Mesenteric fat pad (tissue), 1 donor: Measurements from ENCODE around the gene RASEF. TPM values are rescaled to one million over a fixed set of nuclear protein-coding genes. Genes with fewer than 3 reads are reported as not detected.

Experiments used
- DNase-seq: peaks from one replicate; pipeline ENCODE4 v3.0.0-alpha.2; 2020; ENCODE audit warnings: low spot score
- total RNA-seq: library from RNA; stranded (reverse); fragmentation: NEBNext Ultra II Directional; extraction: Animal tissue kit (Norgen Biotek cat#: 25700); gene quantifications from one replicate; pipeline ENCODE4 v1.2.1, GENCODE V29; 2021
- donor health status: DM: yes; HTN: yes; CAD: no.

The RASEF gene
- total RNA-seq, 1 donor from 2014 or later: 0.06 TPM

DNA sequence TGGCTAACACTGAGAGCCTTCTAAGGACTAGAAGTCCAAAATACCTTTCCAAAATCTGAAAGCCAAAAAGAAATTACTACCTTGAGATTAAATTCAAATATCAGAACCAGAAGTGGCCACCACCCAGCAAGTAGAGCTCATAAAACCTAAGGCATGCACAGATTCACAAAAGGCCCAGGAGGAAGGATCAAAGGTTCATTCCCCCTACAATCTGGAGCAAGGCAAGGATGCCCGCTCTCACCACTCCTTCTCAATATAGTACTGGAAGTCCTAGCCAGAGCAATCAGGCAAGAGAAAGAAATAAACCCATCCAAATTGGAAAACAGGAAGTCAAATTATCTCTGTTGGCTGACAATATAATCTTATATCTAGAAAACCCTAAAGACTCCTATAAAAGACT is 6.0 kb downstream of the RASEF start:
- no peak for DNase-seq

- DNase-seq: no peak
Measured at GRCh38 chr9:83056174-83056573, 6.8 kb downstream of the RASEF start.

DNA sequence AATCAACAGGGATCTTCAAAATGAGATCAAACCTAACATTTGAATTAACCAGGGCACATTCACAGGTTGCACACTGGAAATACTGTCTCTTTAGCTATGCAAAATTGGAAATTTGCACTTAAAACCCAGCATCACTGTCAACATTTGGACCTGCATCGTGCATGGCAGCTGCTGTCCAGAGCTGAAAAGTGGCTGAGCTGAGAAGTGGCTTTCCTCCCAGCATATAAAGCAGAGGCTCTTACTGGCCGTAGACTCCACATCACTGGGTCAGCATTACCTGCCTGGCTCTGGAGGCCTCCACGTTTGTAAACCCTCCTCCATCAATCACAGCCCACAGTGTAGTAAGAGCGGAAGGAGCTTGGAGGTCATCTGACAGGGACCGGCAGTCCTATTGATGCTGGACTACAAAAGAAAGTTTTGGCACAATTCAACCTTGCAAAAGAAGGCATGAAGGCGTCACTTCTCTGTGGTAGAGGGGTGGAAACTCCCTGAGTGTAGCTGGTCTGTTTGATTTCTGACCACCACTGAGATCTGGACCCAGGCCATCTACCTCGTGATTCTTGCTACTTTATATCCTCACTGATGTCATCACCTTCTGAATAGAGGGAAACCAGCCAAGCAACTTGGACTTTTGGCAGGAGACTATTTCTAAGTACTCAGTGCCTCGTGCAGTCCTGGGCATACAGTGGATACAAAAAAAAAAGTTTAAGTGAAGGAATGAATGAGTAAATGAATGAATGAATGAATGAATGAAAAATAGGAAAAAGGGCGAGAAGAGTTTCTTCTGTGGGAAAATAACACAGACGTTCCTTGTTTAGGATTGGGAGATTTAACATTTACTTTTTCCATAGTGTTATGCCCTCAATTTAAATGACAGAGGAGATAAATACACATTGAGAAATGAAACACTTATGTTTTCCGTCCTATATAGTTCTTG is 14.8 kb downstream of the RASEF start:
- no peak for DNase-seq

- no peak for DNase-seq
Measured at GRCh38 chr9:83043597-83043996, 19.3 kb downstream of the RASEF start.

GRCh38 chr9:83041771-83042170 is 21.2 kb downstream of the RASEF start:
- DNase-seq: no peak

DNA sequence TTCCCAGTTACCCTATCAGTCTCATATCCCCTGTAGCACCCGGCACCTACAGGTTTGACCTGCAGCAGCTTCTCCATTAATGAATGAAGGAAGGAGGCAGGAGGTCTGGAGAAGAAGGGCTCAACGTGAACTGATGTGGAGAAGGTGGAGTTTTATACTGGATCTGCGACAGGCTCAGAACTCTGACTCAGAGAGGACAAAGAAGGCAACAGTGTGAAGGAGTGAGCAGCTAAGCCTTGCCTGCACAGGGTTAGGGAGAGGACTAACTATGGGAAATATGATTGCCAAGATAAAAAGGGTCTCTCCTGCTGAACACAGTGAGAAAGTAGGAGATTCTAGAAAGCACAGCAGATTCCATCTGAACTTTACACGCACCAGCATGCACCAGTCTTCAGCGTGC is 23.6 kb downstream of the RASEF start:
- no peak for DNase-seq

DNA sequence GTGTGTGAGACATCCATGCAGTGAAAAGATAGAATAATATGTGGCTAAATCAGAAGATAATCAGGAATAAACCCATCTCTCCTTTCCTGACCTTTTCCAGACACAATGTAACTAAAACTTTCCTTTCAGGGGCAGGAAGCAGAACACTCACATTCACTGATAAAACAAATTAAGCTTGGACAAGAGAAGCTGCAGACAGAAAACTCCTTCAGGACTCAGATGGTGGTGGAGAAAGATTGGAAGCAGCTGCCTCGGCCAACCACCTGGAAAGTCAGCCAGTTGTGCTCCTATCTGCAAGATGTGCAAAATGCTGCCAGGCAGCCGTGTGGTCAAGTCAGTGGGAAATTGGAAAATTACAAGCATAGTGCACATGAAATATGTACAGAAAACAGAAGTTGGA is 26.9 kb downstream of the RASEF start:
- no peak for DNase-seq

GRCh38 chr9:83035143-83035542 is 27.8 kb downstream of the RASEF start:
- no peak for DNase-seq

GRCh38 chr9:83034587-83034986 is 28.4 kb downstream of the RASEF start:
- DNase-seq: no peak

- DNase-seq: no peak
Measured at GRCh38 chr9:83034026-83034425, 28.9 kb downstream of the RASEF start.

GRCh38 chr9:83032065-83032625 is 30.8 kb downstream of the RASEF start:
- no peak for DNase-seq

DNA sequence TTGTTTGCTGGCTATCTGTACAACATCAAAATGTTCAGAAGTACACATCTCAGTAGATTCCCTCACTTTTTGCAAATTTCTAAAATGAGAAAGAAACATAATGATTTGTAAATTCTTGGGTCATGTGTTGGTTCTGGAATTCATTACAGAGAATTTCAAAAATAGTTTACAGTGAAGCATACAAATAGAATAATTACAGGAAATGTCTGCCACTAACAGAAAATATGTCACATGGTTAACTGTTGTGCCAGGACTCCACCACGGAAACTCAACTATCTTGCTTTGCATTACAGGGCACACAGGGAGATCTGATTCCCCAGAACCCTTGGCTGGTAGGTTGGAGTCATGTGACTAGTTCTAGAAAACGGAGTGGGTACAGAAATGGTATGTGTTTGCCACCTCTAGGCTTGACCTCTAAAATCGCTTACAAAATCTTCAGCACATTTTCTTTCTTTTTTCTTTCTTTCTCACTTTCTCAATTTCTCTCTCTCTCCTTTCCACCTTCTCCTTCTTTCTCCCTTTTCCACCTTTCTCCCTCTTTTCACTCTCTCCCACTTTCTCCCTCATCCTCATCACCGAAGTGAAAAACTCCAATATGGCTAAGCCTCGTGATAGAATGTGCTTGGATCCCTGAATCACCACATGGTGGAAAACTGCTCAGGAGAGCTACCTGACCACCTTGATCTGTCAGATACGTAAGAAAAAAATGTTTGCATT is 32.4 kb downstream of the RASEF start:
- DNase-seq: no peak

DNA sequence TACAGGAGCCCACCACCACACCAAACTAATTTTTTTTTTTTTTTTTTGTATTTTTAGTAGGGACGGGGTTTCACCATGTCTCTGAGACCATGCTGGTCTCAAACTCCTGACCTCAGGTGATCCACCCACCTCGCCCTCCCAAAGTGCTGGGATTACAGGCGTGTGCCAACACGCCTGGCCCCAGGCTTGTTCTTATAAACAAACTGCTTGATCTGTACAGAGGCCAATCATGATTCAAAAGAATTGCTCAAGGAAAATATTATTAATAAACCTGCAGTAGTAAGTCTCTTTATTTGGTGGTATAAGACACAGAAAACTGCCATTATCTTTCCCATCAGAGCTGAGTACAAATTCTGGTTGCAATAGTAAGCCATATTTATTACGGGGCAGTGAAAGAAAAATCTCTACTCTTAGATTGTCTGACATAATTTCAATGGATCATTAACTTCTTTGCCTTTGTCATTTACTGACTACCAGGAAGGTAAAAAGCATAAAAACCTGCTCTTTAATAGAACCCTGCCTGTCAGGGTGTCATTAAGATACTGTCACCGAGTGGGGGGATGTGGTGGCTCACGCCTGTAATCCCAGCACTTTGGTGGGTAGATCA is 33.3 kb downstream of the RASEF start:
- DNase-seq: no peak

DNA sequence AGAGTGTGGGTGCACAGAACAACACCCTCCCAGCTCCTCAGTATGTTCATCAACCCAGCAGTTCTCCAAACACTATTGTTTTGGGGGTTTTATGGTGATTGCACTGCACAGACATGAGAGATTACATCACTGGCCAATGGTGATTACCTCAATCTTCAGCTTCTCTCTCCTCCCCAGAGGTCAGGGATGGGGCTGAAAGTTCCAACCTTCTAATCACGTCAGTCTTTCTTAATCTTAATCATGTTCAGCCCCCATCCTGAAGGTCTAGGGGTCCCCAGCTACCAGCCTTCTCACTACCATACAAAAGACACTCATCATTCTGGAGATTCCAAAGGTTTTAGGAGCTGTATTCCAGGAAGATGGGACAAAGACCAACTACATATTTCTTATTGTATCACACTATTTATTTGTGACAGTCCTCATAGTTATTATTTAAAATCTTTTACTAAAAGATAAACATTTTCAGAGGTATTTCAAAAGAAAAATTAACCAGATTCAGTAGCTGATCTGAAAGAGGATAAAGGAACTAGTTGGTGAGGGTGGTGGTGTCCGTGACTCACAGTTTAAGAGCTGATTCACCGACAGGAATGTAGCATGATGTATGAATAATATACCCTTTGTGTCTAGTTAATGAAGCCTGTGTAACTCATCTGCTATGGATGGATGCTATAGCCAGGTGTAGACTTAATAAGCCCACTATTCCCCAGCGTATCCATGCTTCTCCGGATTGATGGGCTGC is 35.6 kb downstream of the RASEF start:
- no peak for DNase-seq

DNA sequence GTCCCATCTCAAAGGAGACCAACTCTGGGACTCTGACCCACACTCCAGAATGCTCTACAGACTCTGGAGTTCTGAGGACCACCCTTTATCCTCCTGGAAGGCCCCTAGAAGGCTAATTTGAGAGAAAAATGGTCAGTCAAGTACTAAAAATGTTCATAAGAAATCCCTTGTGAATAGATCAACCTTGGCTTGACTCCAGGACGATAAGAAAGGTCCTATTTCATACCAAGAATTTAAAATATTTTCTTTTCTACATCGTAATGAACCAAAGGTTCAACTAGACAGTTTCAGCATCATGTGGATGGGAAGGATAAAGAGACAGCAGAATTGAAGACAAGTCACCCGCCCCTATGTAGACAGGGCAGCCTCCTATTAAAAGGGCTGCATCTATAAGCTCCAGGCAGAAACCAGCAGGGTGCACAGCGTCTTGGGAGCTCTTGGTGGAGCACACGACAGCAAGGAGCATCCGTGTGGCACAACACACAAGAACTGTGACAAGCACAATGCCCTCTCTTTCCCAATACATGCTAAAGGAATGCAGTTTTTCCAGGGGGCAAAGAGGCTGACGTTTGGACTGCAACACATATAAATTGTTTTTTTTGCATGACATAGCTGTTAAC is 38.3 kb downstream of the RASEF start:
- no peak for DNase-seq

DNA sequence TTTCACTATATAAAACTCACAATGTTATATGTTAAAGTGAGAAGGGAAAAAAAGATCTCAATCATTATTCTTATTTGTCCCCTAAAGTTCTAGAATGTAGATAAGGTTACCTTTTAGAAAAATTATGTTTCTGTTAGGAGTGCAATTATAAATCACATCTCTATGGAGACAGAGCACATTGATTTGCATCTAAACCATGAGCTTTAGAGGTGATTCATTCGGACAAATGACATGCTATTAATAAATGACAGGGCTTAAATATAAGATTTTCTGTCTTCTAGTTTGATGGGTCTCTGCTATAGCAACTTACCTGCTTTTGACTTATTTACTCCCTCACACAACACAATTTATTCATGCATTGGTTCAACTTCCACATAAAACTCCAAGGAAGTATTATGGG is 39.8 kb downstream of the RASEF start:
- no peak for DNase-seq

DNA sequence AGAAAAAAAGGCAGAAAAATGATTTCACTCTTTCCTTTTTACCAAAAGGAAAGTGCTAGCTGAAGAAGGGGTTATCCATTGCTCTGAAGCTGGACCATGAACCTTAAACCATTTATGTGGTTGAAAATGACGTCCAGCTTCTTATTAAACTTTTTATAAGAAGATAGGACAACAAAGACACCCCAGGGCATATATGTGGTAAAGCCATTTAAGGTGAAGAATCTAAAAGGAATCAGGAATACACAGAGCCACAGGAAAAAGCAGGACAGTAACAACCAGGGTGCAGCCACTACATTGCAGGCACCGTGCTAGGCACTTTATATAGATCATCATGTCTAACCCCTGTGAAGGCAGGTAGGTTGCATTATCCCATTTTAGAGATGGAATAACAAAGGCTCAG is 42.1 kb downstream of the RASEF start:
- no peak for DNase-seq

- DNase-seq: no peak
Measured at GRCh38 chr9:83020327-83020726, 42.6 kb downstream of the RASEF start.

DNA sequence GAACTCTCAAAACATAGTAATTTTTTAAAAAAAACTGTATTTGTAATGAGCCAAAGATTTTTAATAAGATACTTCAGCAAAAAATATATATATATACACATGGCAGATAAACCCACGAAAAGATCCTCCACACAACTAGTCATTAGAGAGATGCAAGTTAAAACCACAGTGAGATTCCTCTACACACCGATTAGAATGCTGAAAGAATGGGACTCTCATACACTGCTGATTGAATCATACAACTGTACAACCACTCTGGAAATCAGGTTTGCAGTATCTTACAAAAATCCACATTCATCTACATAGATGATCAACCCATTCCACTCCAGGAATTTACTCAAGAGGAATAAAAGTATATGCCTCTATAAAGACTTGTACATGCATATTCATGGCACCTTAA is 43.7 kb downstream of the RASEF start:
- no peak for DNase-seq

DNA sequence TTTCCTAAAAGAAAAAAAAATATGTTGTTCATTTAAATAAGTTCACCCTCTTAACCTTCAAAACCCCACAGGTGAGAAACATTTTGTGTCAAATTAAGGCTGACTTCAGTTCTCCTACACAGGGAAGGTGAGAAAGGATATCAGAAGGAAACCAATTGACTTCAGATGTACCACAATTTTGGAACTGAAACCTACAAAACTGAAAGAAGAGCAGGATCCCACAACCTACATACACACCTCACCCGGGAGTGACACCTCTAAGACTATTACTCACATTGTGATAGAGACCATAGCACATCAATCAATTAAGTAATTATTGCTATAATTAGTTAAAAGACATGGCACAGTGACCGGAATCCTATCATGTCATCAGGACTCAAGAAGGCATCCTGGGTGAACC is 47.0 kb downstream of the RASEF start:
- DNase-seq: no peak
